K562 (cell line): ENCODE results near the gene CCDC85B. TPM values are rescaled to one million over a fixed set of nuclear protein-coding genes. Genes with fewer than 3 reads are reported as not detected.

ENCODE experiments used
- C11orf30 ChIP-seq: fragments of 450-650 bp; IDR thresholded peaks from 2 replicates; pipeline ENCODE4 v1.6.1; 2016; ENCODE audit warnings: low read depth, mild to moderate bottlenecking
- CTBP1 ChIP-seq: fragments of 450-650 bp; IDR thresholded peaks from 2 replicates; pipeline ENCODE4 v1.6.1; 2016; ENCODE audit warnings: borderline replicate concordance
- HNRNPL ChIP-seq: fragments of 200-400 bp; formaldehyde crosslinking; IDR thresholded peaks from 2 replicates; pipeline ENCODE4 v1.6.1; 2017; ENCODE audit warnings: low read depth, mild to moderate bottlenecking, low read length
- KLF10 ChIP-seq: fragments of 250-450 bp; sonication (Bioruptor Pico); IDR thresholded peaks from 2 replicates; pipeline ENCODE4 v1.6.1; 2021; ENCODE audit warnings: matching md5 sums
- MNT ChIP-seq, 2 experiments: fragments of 450-650 bp; conservative IDR thresholded peaks; 2 replicates each; pipeline ENCODE4 v1.6.1; 2017; ENCODE audit warnings: mild to moderate bottlenecking in 2 of 2, moderate library complexity in 2 of 2
- SP1 ChIP-seq: sonication (generic); formaldehyde crosslinking; IDR thresholded peaks from 2 replicates; pipeline ENCODE4 v1.8.1; 2022; ENCODE audit warnings: mild to moderate bottlenecking, missing genetic modification reagents
- SUPT5H ChIP-seq: fragments of 450-650 bp; IDR thresholded peaks from 2 replicates; pipeline ENCODE4 v1.6.1; 2016
- TCF15 ChIP-seq: fragments of 250-450 bp; sonication (Bioruptor Pico); IDR thresholded peaks from 2 replicates; pipeline ENCODE4 v1.8.0; 2022; ENCODE audit warnings: moderate library complexity, mild to moderate bottlenecking, inconsistent platforms
- TFAP4 ChIP-seq: sonication (generic); formaldehyde crosslinking; IDR thresholded peaks from 2 replicates; pipeline ENCODE4 v1.8.0; 2022; ENCODE audit warnings: missing genetic modification reagents, mild to moderate bottlenecking, moderate library complexity, borderline replicate concordance
- ZBTB17 ChIP-seq: fragments of 450-650 bp; formaldehyde crosslinking; IDR thresholded peaks from 2 replicates; pipeline ENCODE4 v1.4.0; 2020; ENCODE audit warnings: mild to moderate bottlenecking
- polyA plus RNA-seq, 8 experiments: library from polyadenylated mRNA; depleted of rRNA in 4 of 8; stranded (reverse) in 5 of 8; unstranded in 3 of 8; fragments of >200 nt; fragmentation: Nextera tagmentation in 2 of 8; fragmentation: Illumina TruSeq in 1 of 8; extraction: Ambion mirVana in 2 of 8; extraction: Trizol in 1 of 8; gene quantifications; 2 replicates each; pipeline versions ENCODE4 v1.2.1 to v1.2.3, GENCODE V29; 2011 to 2014; ENCODE audit warnings: inconsistent platforms in 1 of 8, missing spikeins in 1 of 8
- total RNA-seq, 7 experiments: library from RNA; depleted of rRNA in 6 of 7; stranded (reverse); fragments of >200 nt in 6 of 7; fragmentation: Illumina TruSeq in 2 of 7; extraction: Trizol in 2 of 7; gene quantifications; 2 replicates each; pipeline versions ENCODE4 v1.2.1 to v1.2.3, GENCODE V29; 2011 to 2021; ENCODE audit warnings: low replicate concordance in 1 of 7
- TF ChIP-seq, protein P1 (sequence below), 2 experiments: fragments of 450-650 bp in 1 of 2; sonication (generic) in 1 of 2; formaldehyde crosslinking in 1 of 2; IDR thresholded peaks; 2 replicates each; pipeline versions ENCODE4 v1.7.1 to v1.9.0; 2016 to 2022; ENCODE audit warnings: inconsistent platforms in 1 of 2, mild to moderate bottlenecking in 1 of 2, missing genetic modification reagents in 1 of 2
- TF ChIP-seq, protein P2 (sequence below): sonication (generic); formaldehyde crosslinking; IDR thresholded peaks from 2 replicates; pipeline ENCODE4 v1.8.0; 2022; ENCODE audit warnings: mild to moderate bottlenecking, missing genetic modification reagents, borderline replicate concordance

Gene CCDC85B
- total and polyA plus RNA-seq, 9 of the 15 experiments (the other 6 are each of a cell fraction or from before 2014, with no cell fraction given), result 0.14 to 138 (median 6.2) TPM

DNA sequence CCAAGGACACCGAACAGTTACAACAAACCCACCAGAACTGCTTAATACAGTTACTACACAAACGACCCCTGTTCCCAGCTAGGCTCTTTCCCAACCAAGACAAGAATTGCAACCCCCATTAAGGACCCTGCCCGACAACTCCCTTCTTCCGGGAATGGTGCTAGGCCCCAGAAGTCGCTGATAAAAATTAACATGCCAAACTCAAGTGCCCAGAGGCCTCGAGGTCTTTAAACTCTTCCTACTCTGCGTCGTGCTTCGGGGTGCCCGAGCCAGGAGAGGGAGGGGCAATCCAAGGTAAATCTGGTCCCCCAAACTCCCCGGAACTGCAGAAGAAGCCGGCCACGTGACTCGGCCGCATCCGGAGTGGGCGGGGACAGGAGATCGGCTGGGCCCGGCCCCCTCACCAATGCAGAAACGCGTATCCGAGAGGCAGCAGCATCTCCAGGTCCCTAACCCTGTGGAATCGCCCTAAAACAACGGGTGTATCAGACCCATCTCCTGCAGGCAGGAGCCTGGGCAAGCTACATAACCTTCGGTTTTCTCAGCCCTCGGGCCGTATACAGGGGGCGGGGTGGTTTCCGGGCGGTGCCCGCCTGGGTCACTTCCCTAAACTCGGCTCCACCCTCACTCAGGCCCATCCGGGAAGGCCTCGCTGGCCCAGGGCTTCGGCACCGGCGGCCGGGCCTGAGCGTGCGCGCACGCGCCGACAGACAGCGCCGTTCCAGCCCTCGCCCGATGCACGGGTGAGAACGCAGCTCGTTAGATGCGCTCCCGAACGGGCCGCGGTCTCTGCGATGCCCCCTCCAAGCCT, 33.6 kb upstream of the CCDC85B start (continued):
- TF ChIP-seq, protein P1, sequence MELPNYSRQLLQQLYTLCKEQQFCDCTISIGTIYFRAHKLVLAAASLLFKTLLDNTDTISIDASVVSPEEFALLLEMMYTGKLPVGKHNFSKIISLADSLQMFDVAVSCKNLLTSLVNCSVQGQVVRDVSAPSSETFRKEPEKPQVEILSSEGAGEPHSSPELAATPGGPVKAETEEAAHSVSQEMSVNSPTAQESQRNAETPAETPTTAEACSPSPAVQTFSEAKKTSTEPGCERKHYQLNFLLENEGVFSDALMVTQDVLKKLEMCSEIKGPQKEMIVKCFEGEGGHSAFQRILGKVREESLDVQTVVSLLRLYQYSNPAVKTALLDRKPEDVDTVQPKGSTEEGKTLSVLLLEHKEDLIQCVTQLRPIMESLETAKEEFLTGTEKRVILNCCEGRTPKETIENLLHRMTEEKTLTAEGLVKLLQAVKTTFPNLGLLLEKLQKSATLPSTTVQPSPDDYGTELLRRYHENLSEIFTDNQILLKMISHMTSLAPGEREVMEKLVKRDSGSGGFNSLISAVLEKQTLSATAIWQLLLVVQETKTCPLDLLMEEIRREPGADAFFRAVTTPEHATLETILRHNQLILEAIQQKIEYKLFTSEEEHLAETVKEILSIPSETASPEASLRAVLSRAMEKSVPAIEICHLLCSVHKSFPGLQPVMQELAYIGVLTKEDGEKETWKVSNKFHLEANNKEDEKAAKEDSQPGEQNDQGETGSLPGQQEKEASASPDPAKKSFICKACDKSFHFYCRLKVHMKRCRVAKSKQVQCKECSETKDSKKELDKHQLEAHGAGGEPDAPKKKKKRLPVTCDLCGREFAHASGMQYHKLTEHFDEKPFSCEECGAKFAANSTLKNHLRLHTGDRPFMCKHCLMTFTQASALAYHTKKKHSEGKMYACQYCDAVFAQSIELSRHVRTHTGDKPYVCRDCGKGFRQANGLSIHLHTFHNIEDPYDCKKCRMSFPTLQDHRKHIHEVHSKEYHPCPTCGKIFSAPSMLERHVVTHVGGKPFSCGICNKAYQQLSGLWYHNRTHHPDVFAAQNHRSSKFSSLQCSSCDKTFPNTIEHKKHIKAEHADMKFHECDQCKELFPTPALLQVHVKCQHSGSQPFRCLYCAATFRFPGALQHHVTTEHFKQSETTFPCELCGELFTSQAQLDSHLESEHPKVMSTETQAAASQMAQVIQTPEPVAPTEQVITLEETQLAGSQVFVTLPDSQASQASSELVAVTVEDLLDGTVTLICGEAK (IDR thresholded peaks at IDR 0.05), result peak; percentile 83
- TF ChIP-seq, protein P1 (CRISPR knock-in tag; IDR thresholded peaks at IDR 0.05), result no peak
- TF ChIP-seq TCF15 (CRISPR knock-in tag) (no peak), MNT (conservative IDR thresholded peaks at IDR 0.05) (peak; percentile 98 to 99), SP1 (CRISPR knock-in tag) (peak; percentile 91), ZBTB17 (CRISPR knock-in tag) (0 out of 2 replicates have a peak, but pooled peaks have one; percentile 14), HNRNPL (peak; percentile 83), KLF10 (CRISPR knock-in tag) (no peak), CTBP1 (0 out of 2 replicates have a peak, but pooled peaks have one; percentile 51), SUPT5H (peak; percentile 60), C11orf30 (peak; percentile 50; the same call in 1 of the 2 replicates), TFAP4 (peak; percentile 82; the same call in 1 of the 2 replicates)
- TF ChIP-seq, protein P2, sequence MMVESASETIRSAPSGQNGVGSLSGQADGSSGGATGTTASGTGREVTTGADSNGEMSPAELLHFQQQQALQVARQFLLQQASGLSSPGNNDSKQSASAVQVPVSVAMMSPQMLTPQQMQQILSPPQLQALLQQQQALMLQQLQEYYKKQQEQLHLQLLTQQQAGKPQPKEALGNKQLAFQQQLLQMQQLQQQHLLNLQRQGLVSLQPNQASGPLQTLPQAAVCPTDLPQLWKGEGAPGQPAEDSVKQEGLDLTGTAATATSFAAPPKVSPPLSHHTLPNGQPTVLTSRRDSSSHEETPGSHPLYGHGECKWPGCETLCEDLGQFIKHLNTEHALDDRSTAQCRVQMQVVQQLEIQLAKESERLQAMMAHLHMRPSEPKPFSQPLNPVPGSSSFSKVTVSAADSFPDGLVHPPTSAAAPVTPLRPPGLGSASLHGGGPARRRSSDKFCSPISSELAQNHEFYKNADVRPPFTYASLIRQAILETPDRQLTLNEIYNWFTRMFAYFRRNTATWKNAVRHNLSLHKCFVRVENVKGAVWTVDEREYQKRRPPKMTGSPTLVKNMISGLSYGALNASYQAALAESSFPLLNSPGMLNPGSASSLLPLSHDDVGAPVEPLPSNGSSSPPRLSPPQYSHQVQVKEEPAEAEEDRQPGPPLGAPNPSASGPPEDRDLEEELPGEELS (CRISPR knock-in tag), result peak; percentile 92; the same call in 1 of the 2 replicates
